Measurements from ENCODE around the gene DCAF10. TPM values are rescaled to one million over a fixed set of nuclear protein-coding genes. Genes with fewer than 3 reads are reported as not detected.
"Not testable (repeated sequence)": the region's sequence is repeated elsewhere in the genome, so short reads cannot be mapped to it uniquely, and the experiment has no call there.

Gene DCAF10
- polyA plus RNA-seq, 3 donors, result 12.4 to 17.2 (median 14.7) TPM

- no peaks in the 10 kb centered on the region for H3K27me3 ChIP-seq (ENCODE audit: control insufficient read depth in 2 of 2, insufficient read depth in 2 of 2, low read length in 2 of 2)
- H3K4me1 ChIP-seq (ENCODE audit: control insufficient read depth in 1 of 2, insufficient read depth in 2 of 2, low read length in 2 of 2), result peaks cover 44 to 50% of the 10 kb centered on the region in 2 donors
- no peak for TF ChIP-seq CTCF (IDR thresholded peaks at IDR 0.05)
- no CpG with 5 or more reads among the region's 3 CpGs for WGBS (ENCODE audit: insufficient coverage)
- Mint-ChIP-seq H3K36me3 (no peaks in the 10 kb centered on the region), H3K27me3 (ENCODE audit: low read depth in 3 of 3) (peaks cover 0 to 2% (median 2%) of the 10 kb centered on the region in 3 donors), H3K27ac (peak overlapping the region; percentile 92 to 98 (median 96)), H3K9me3 (no peaks in the 10 kb centered on the region), H3K4me3 (no peak overlapping the region), H3K4me1 (peaks cover 51% of the 10 kb centered on the region)
- H4K20me1 ChIP-seq (ENCODE audit: insufficient read depth, low read length), result no peaks in the 10 kb centered on the region
- H3K9ac ChIP-seq (ENCODE audit: insufficient read depth, low read length, poor library complexity, severe bottlenecking), result peak overlapping the region; percentile 9
- H3K9me3 ChIP-seq (replicated peaks in 1 of 2; ENCODE audit: control insufficient read depth in 1 of 2, insufficient read depth in 1 of 2, low read length in 2 of 2), result no peaks in the 10 kb centered on the region
- no peaks in the 10 kb centered on the region for H3K36me3 ChIP-seq (replicated peaks in 1 of 2; ENCODE audit: control insufficient read depth in 1 of 2, insufficient read depth in 2 of 2, low read length in 2 of 2)
- H3K4me2 ChIP-seq (replicated peaks; ENCODE audit: extremely low read depth, low read length, poor library complexity, severe bottlenecking), result peak overlapping the region; percentile 45
- peak overlapping the region in 1 of 3 experiments; percentile 25 for H3K4me3 ChIP-seq (replicated peaks in 1 of 3; ENCODE audit: low read depth in 2 of 3, low read length in 3 of 3)
- peak overlapping the region; percentile 86 to 87 for H3K27ac ChIP-seq (ENCODE audit: low read depth in 1 of 2, low read length in 2 of 2)
- intact Hi-C loops (cut with micrococcal nuclease), result loop anchor here in 1 of 2 donors (10.0 kb wide), 3 partner anchors 125 to 425 kb away; partner anchors contain the start of genes EXOSC3, POLR1E and TOMM5
- H3K79me2 ChIP-seq (ENCODE audit: insufficient read depth, low read length), result no peaks in the 10 kb centered on the region
- peak overlapping the region; percentile 24 for H2AFZ ChIP-seq (ENCODE audit: insufficient read depth, low read depth, low read length, poor library complexity, severe bottlenecking)
- DNase-seq, result peak in 2 of 3 donors; percentile 23 to 64
Observed at GRCh38 chr9:37909326-37909725, 108.7 kb downstream of the DCAF10 start.

GRCh38 chr9:37909836-37910235 is 109.2 kb downstream of the DCAF10 start:
- H3K27ac ChIP-seq (ENCODE audit: low read depth in 1 of 2, low read length in 2 of 2); DNase-seq; H3K9ac ChIP-seq (ENCODE audit: insufficient read depth, low read length, poor library complexity, severe bottlenecking); H3K4me2 ChIP-seq (replicated peaks; ENCODE audit: extremely low read depth, low read length, poor library complexity, severe bottlenecking); H3K79me2 ChIP-seq (ENCODE audit: insufficient read depth, low read length); H3K27me3 ChIP-seq (ENCODE audit: control insufficient read depth in 2 of 2, insufficient read depth in 2 of 2, low read length in 2 of 2); H3K9me3 Mint-ChIP-seq; H3K4me3 Mint-ChIP-seq; H3K36me3 ChIP-seq (replicated peaks in 1 of 2; ENCODE audit: control insufficient read depth in 1 of 2, insufficient read depth in 2 of 2, low read length in 2 of 2); H3K36me3 Mint-ChIP-seq; H2AFZ ChIP-seq (ENCODE audit: insufficient read depth, low read depth, low read length, poor library complexity, severe bottlenecking); H4K20me1 ChIP-seq (ENCODE audit: insufficient read depth, low read length); H3K4me3 ChIP-seq (replicated peaks in 1 of 3; ENCODE audit: low read depth in 2 of 3, low read length in 3 of 3); H3K9me3 ChIP-seq (replicated peaks in 1 of 2; ENCODE audit: control insufficient read depth in 1 of 2, insufficient read depth in 1 of 2, low read length in 2 of 2); H3K27me3 Mint-ChIP-seq (ENCODE audit: low read depth in 3 of 3): not testable (repeated sequence)
- H3K4me1 ChIP-seq (ENCODE audit: control insufficient read depth in 1 of 2, insufficient read depth in 2 of 2, low read length in 2 of 2), result peaks cover 39 to 45% of the 10 kb centered on the region in 2 donors
- H3K4me1 Mint-ChIP-seq, result peaks cover 46% of the 10 kb centered on the region
- intact Hi-C loops (cut with micrococcal nuclease), result loop anchor here (5.0 to 10.0 kb wide), 10 partner anchors 97 to 495 kb away; partner anchors contain the start of genes ALDH1B1 (in 1 of the 2), EXOSC3 (in 1 of the 2), POLR1E (in 1 of the 2) and SHB (in 1 of the 2)
- H3K27ac Mint-ChIP-seq, result peak overlapping the region in 5 of 7 donors; percentile 6 to 97 (median 84)
- WGBS (ENCODE audit: insufficient coverage), result 86% methylated on average over 5 of the region's 5 CpGs
